ENCODE results near the gene CYP2B6.
"Not testable (repeated sequence)": the region's sequence is repeated elsewhere in the genome, so short reads cannot be mapped to it uniquely, and the experiment has no call there.

Gene CYP2B6

GRCh38 chr19:40980743-40981442, 10.2 kb upstream of the CYP2B6 start:
- DNase-seq (ENCODE audit: low read depth in 3 of 3), result not testable (repeated sequence)

GRCh38 chr19:40981591-40981990, 9.5 kb upstream of the CYP2B6 start:
- DNase-seq (ENCODE audit: low read depth in 3 of 3), result no peak

- no peak for DNase-seq (ENCODE audit: low read depth in 3 of 3)
Observed at GRCh38 chr19:40982594-40983101, 8.4 kb upstream of the CYP2B6 start.

GRCh38 chr19:40989453-40989852, 1.6 kb upstream of the CYP2B6 start:
- DNase-seq (ENCODE audit: low read depth in 3 of 3), result no peak

GRCh38 chr19:40995355-40995754, 4.3 kb downstream of the CYP2B6 start:
- DNase-seq (ENCODE audit: low read depth in 3 of 3), result no peak

GRCh38 chr19:40999018-40999417, 7.9 kb downstream of the CYP2B6 start:
- not testable (repeated sequence) for DNase-seq (ENCODE audit: low read depth in 3 of 3)

- DNase-seq (ENCODE audit: low read depth in 3 of 3), result no peak
Observed at GRCh38 chr19:41000310-41000737, 9.2 kb downstream of the CYP2B6 start.

- DNase-seq (ENCODE audit: low read depth in 3 of 3), result no peak
Observed at GRCh38 chr19:41001243-41001971, 10.3 kb downstream of the CYP2B6 start.

GRCh38 chr19:41003656-41004055, 12.6 kb downstream of the CYP2B6 start:
- not testable (repeated sequence) for DNase-seq (ENCODE audit: low read depth in 3 of 3)

GRCh38 chr19:41009700-41010235, 18.7 kb downstream of the CYP2B6 start:
- no peak for DNase-seq (ENCODE audit: low read depth in 3 of 3)

- no peak for DNase-seq (ENCODE audit: low read depth in 3 of 3)
Observed at GRCh38 chr19:41013359-41013758, 22.3 kb downstream of the CYP2B6 start.

- no peak for DNase-seq (ENCODE audit: low read depth in 3 of 3)
Observed at GRCh38 chr19:41014643-41015042, 23.6 kb downstream of the CYP2B6 start.

- no peak for DNase-seq (ENCODE audit: low read depth in 3 of 3)
Observed at GRCh38 chr19:41016488-41017071, 25.5 kb downstream of the CYP2B6 start.

GRCh38 chr19:41018736-41019290, 27.7 kb downstream of the CYP2B6 start:
- DNase-seq (ENCODE audit: low read depth in 3 of 3), result no peak

- no peak for DNase-seq (ENCODE audit: low read depth in 3 of 3)
Observed at GRCh38 chr19:41019346-41019745, 28.3 kb downstream of the CYP2B6 start.

GRCh38 chr19:41023193-41023592, 32.1 kb downstream of the CYP2B6 start:
- no peak for DNase-seq (ENCODE audit: low read depth in 3 of 3)

- DNase-seq (ENCODE audit: low read depth in 3 of 3), result no peak
Observed at GRCh38 chr19:41025411-41025810, 34.3 kb downstream of the CYP2B6 start.

GRCh38 chr19:41025871-41026270, 34.8 kb downstream of the CYP2B6 start:
- no peak for DNase-seq (ENCODE audit: low read depth in 3 of 3)

- no peak for DNase-seq (ENCODE audit: low read depth in 3 of 3)
Observed at GRCh38 chr19:41027273-41027967, 36.3 kb downstream of the CYP2B6 start.

- no peak for DNase-seq (ENCODE audit: low read depth in 3 of 3)
Observed at GRCh38 chr19:41029524-41030432, 38.7 kb downstream of the CYP2B6 start.
